HG02798 (cell line): ENCODE data around the gene RPS3.
"Not testable (repeated sequence)": the region's sequence is repeated elsewhere in the genome, so short reads cannot be mapped to it uniquely, and the experiment has no call there.

Source experiments
- ATAC-seq: cut with Tn5 transposase; IDR thresholded peaks from one replicate; pipeline ENCODE4 v1.9.1; 2021; ENCODE audit warnings: mild to moderate bottlenecking; ENCODE audit not compliant: unreplicated experiment, poor library complexity

The RPS3 gene

GRCh38 chr11:75378776-75379175 lies 20.5 kb upstream of the RPS3 start:
- ATAC-seq: not testable (repeated sequence)

- no peak for ATAC-seq
These were observed 19.1 kb upstream of the RPS3 start for GRCh38 chr11:75380245-75380644.

GRCh38 chr11:75380716-75381420 lies 18.4 kb upstream of the RPS3 start:
- no peak for ATAC-seq

GRCh38 chr11:75383246-75383645 lies 16.1 kb upstream of the RPS3 start:
- ATAC-seq: no peak

- ATAC-seq: peak; percentile 57
These were observed 14.8 kb upstream of the RPS3 start for GRCh38 chr11:75384438-75385080.

- ATAC-seq: no peak
These were observed 12.2 kb upstream of the RPS3 start for GRCh38 chr11:75386942-75387630.

- ATAC-seq: no peak
These were observed 11.5 kb upstream of the RPS3 start for GRCh38 chr11:75387736-75388294.

GRCh38 chr11:75388386-75389275 lies 10.7 kb upstream of the RPS3 start:
- ATAC-seq: no peak

GRCh38 chr11:75389276-75389605 lies 10.1 kb upstream of the RPS3 start:
- no peak for ATAC-seq

GRCh38 chr11:75389925-75390324 lies 9.4 kb upstream of the RPS3 start:
- ATAC-seq: no peak

- ATAC-seq: no peak
These were observed 5.1 kb upstream of the RPS3 start for GRCh38 chr11:75394085-75394840.

- ATAC-seq: no peak
These were observed 412 bp upstream of the RPS3 start for GRCh38 chr11:75398906-75399305.

- no peak for ATAC-seq
These were observed 988 bp downstream of the RPS3 start for GRCh38 chr11:75400146-75400865.

GRCh38 chr11:75402002-75402773 lies 2.9 kb downstream of the RPS3 start:
- no peak for ATAC-seq

GRCh38 chr11:75403037-75403436 lies 3.7 kb downstream of the RPS3 start:
- no peak for ATAC-seq

GRCh38 chr11:75403983-75404658 lies 4.8 kb downstream of the RPS3 start:
- ATAC-seq: no peak

- ATAC-seq: no peak
These were observed 7.0 kb downstream of the RPS3 start for GRCh38 chr11:75406338-75406777.

GRCh38 chr11:75408957-75409219 lies 9.6 kb downstream of the RPS3 start:
- no peak for ATAC-seq
